ENCODE data around the gene MED9. TPM values are rescaled to one million over a fixed set of nuclear protein-coding genes. Genes with fewer than 3 reads are reported as not detected.

MED9 gene
- total RNA-seq, 6 donors from 2014 or later: 8.5 to 31.4 (median 13.9) TPM

- no peaks in the 10 kb centered on the region for H3K9me3 ChIP-seq
- TF ChIP-seq POLR2AphosphoS5 (IDR thresholded peaks at IDR 0.05): no peak
- TF ChIP-seq EP300 (IDR thresholded peaks at IDR 0.05): no peak
- TF ChIP-seq POLR2A (IDR thresholded peaks at IDR 0.05): no peak
- TF ChIP-seq CTCF (IDR thresholded peaks at IDR 0.05): no peak
- no peak for DNase-seq
- H3K36me3 ChIP-seq: peaks cover 0 to 9% (median 2%) of the 10 kb centered on the region in 4 donors
- no peak for ATAC-seq (ENCODE audit: low FRiP score in 2 of 2)
- H3K4me1 ChIP-seq: peaks cover 0 to 31% (median 23%) of the 10 kb centered on the region in 4 donors
- WGBS, 2 donors: 81 to 87% methylated on average over 18 to 19 of the region's 19 CpGs
- no peak overlapping the region for H3K27ac ChIP-seq
- no peaks in the 10 kb centered on the region for H3K27me3 ChIP-seq
- H3K4me3 ChIP-seq: no peak overlapping the region
These were observed 47.1 kb downstream of the MED9 start for GRCh38 chr17:17523731-17524490.

GRCh38 chr17:17525311-17525710 is 48.5 kb downstream of the MED9 start:
- no peak overlapping the region for H3K27ac ChIP-seq
- TF ChIP-seq EP300 (IDR thresholded peaks at IDR 0.05) (no peak), POLR2A (IDR thresholded peaks at IDR 0.05) (no peak), POLR2AphosphoS5 (IDR thresholded peaks at IDR 0.05) (no peak), CTCF (IDR thresholded peaks at IDR 0.05) (no peak)
- peak in 1 of 2 donors; percentile 41 for DNase-seq
- no peak for ATAC-seq (ENCODE audit: low FRiP score in 2 of 2)
- H3K36me3 ChIP-seq: peaks cover 0 to 9% (median 2%) of the 10 kb centered on the region in 4 donors
- no peaks in the 10 kb centered on the region for H3K9me3 ChIP-seq
- WGBS, 2 donors: 72 to 84% methylated on average over 15 of the region's 15 CpGs
- H3K4me3 ChIP-seq: no peak overlapping the region
- peaks cover 0 to 34% (median 23%) of the 10 kb centered on the region in 4 donors for H3K4me1 ChIP-seq
- H3K27me3 ChIP-seq: no peaks in the 10 kb centered on the region

GRCh38 chr17:17525956-17526355 is 49.2 kb downstream of the MED9 start:
- ATAC-seq (ENCODE audit: low FRiP score in 2 of 2) (no peak), DNase-seq (no peak)
- no peak for TF ChIP-seq EP300 (IDR thresholded peaks at IDR 0.05)
- TF ChIP-seq POLR2AphosphoS5 (IDR thresholded peaks at IDR 0.05): no peak
- TF ChIP-seq CTCF (IDR thresholded peaks at IDR 0.05): no peak
- TF ChIP-seq POLR2A (IDR thresholded peaks at IDR 0.05): no peak
- Histone ChIP-seq H3K27me3 (no peaks in the 10 kb centered on the region), H3K36me3 (peaks cover 0 to 4% (median 1%) of the 10 kb centered on the region in 4 donors), H3K4me1 (peaks cover 0 to 34% (median 23%) of the 10 kb centered on the region in 4 donors), H3K4me3 (no peak overlapping the region), H3K9me3 (no peaks in the 10 kb centered on the region), H3K27ac (peak overlapping the region in 1 of 4 donors; percentile 21)
- 74% methylated on average over 6 of the region's 6 CpGs for WGBS, 2 donors

- TF ChIP-seq CTCF (IDR thresholded peaks at IDR 0.05): no peak
- no peak for TF ChIP-seq EP300 (IDR thresholded peaks at IDR 0.05)
- TF ChIP-seq POLR2A (IDR thresholded peaks at IDR 0.05): no peak
- TF ChIP-seq POLR2AphosphoS5 (IDR thresholded peaks at IDR 0.05): no peak
- peak overlapping the region in 1 of 4 donors; percentile 21 for H3K27ac ChIP-seq
- DNase-seq (peak in 1 of 2 donors; percentile 21), ATAC-seq (ENCODE audit: low FRiP score in 2 of 2) (peak in 1 of 2 donors; percentile 10)
- no peaks in the 10 kb centered on the region for H3K9me3 ChIP-seq
- H3K36me3 ChIP-seq: no peaks in the 10 kb centered on the region
- WGBS, 2 donors: 68 to 71% methylated on average over 14 of the region's 14 CpGs
- H3K27me3 ChIP-seq: no peaks in the 10 kb centered on the region
- no peak overlapping the region for H3K4me3 ChIP-seq
- peaks cover 0 to 34% (median 23%) of the 10 kb centered on the region in 4 donors for H3K4me1 ChIP-seq
These were observed 49.6 kb downstream of the MED9 start for GRCh38 chr17:17526369-17526768.

Measured in upper lobe of left lung (tissue), 6 donors.